Brain microvascular endothelial cell (primary cell): ENCODE data around the gene KCTD7.
"Not testable (repeated sequence)": the region's sequence is repeated elsewhere in the genome, so short reads cannot be mapped to it uniquely, and the experiment has no call there.

Source experiments
- DNase-seq: peaks from one replicate; pipeline ENCODE4 v3.0.0-alpha.2; 2020
- H3K27ac ChIP-seq: fragments of 250-450 bp; sonication (Bioruptor Pico); 2 replicates; pipeline ENCODE4 v1.5.1; 2020; ENCODE audit warnings: mild to moderate bottlenecking, moderate library complexity
- H3K27me3 ChIP-seq: fragments of 250-450 bp; sonication (Bioruptor Pico); replicated peaks from 2 replicates; pipeline ENCODE4 v1.5.1; 2020; ENCODE audit warnings: mild to moderate bottlenecking
- H3K36me3 ChIP-seq: fragments of 250-450 bp; sonication (Bioruptor Pico); replicated peaks from 2 replicates; pipeline ENCODE4 v1.5.1; 2020; ENCODE audit warnings: mild to moderate bottlenecking
- H3K4me3 ChIP-seq: 2 replicates; pipeline ENCODE4 v1.5.1; 2011; ENCODE audit warnings: low read depth, mild to moderate bottlenecking, control low read depth, low read length, moderate library complexity
- CTCF ChIP-seq: IDR thresholded peaks from 2 replicates; pipeline ENCODE4 v1.5.1; 2011; ENCODE audit warnings: low read depth, mild to moderate bottlenecking, moderate library complexity, low read length, control low read depth, inconsistent platforms; ENCODE audit errors: missing control alignments
- in situ Hi-C: cut with HindIII; loops from 2 replicates; pipeline ENCODE4 v1.10.0; 2017; ENCODE audit warnings: low sequenced_read_pairs, low pct_ligation_motif_present

KCTD7 gene

GRCh38 chr7:66687186-66687585 is 58.5 kb downstream of the KCTD7 start:
- in situ Hi-C loops: no loop called here
- H3K4me3 ChIP-seq: no peak overlapping the region
- no peak for DNase-seq
- no peak for TF ChIP-seq CTCF
- no peaks in the 10 kb centered on the region for H3K36me3 ChIP-seq
- H3K27ac ChIP-seq: no peak overlapping the region
- H3K27me3 ChIP-seq: no peaks in the 10 kb centered on the region

GRCh38 chr7:66687672-66688071 is 59.0 kb downstream of the KCTD7 start:
- H3K27me3 ChIP-seq, H3K27ac ChIP-seq, in situ Hi-C loops, H3K4me3 ChIP-seq, DNase-seq, H3K36me3 ChIP-seq: not testable (repeated sequence)

GRCh38 chr7:66689081-66689480 is 60.4 kb downstream of the KCTD7 start:
- no peak for DNase-seq

GRCh38 chr7:66693331-66693730 is 64.7 kb downstream of the KCTD7 start:
- H3K36me3 ChIP-seq: peaks cover 5% of the 10 kb centered on the region
- H3K4me3 ChIP-seq: no peak overlapping the region
- no peak for TF ChIP-seq CTCF
- in situ Hi-C loops: no loop called here
- H3K27me3 ChIP-seq: no peaks in the 10 kb centered on the region
- DNase-seq: no peak
- H3K27ac ChIP-seq: no peak overlapping the region

More at GRCh38 chr7:66689081-66689480, 60.4 kb downstream of the KCTD7 start:
- Histone ChIP-seq H3K27ac (no peak overlapping the region), H3K27me3 (no peaks in the 10 kb centered on the region), H3K4me3 (no peak overlapping the region), H3K36me3 (peaks cover 2% of the 10 kb centered on the region)
- in situ Hi-C loops: no loop called here
- no peak for TF ChIP-seq CTCF
